DMS153 (cell line): Measurements from ENCODE around the gene BCAR3.

Source experiments
- DNase-seq: peaks from one replicate; lab custom pipeline; 2025; lab: John Stamatoyannopoulos, UW

Gene BCAR3

GRCh38 chr1:93549131-93549530, 132.5 kb downstream of the BCAR3 start:
- no peak for DNase-seq

GRCh38 chr1:93546162-93546863, 135.3 kb downstream of the BCAR3 start:
- DNase-seq, result no peak

- DNase-seq, result no peak
Measured at GRCh38 chr1:93542398-93542797, 139.2 kb downstream of the BCAR3 start.

- no peak for DNase-seq
Measured at GRCh38 chr1:93541045-93541444, 140.6 kb downstream of the BCAR3 start.

GRCh38 chr1:93537924-93538323, 143.7 kb downstream of the BCAR3 start:
- no peak for DNase-seq

GRCh38 chr1:93537396-93537795, 144.2 kb downstream of the BCAR3 start:
- DNase-seq, result no peak

- DNase-seq, result no peak
Measured at GRCh38 chr1:93533677-93534076, 148.0 kb downstream of the BCAR3 start.

- DNase-seq, result no peak
Measured at GRCh38 chr1:93532780-93533378, 148.8 kb downstream of the BCAR3 start.

GRCh38 chr1:93531193-93531592, 150.4 kb downstream of the BCAR3 start:
- no peak for DNase-seq

- DNase-seq, result no peak
Measured at GRCh38 chr1:93528412-93528811, 153.2 kb downstream of the BCAR3 start.

- DNase-seq, result no peak
Measured at GRCh38 chr1:93526431-93526830, 155.2 kb downstream of the BCAR3 start.

- no peak for DNase-seq
Measured at GRCh38 chr1:93525431-93525830, 156.2 kb downstream of the BCAR3 start.

- DNase-seq, result no peak
Measured at GRCh38 chr1:93522721-93523120, 158.9 kb downstream of the BCAR3 start.

GRCh38 chr1:93521618-93522017, 160.0 kb downstream of the BCAR3 start:
- no peak for DNase-seq

GRCh38 chr1:93519199-93519829, 162.3 kb downstream of the BCAR3 start:
- no peak for DNase-seq

- no peak for DNase-seq
Measured at GRCh38 chr1:93518516-93518915, 163.1 kb downstream of the BCAR3 start.

GRCh38 chr1:93516164-93516563, 165.5 kb downstream of the BCAR3 start:
- DNase-seq, result no peak
